ENCODE results near the gene ATAD3B. TPM values are rescaled to one million over a fixed set of nuclear protein-coding genes. Genes with fewer than 3 reads are reported as not detected.

Gene ATAD3B
- total RNA-seq, 4 donors from 2014 or later: 13.0 to 40.3 (median 17.1) TPM

DNA sequence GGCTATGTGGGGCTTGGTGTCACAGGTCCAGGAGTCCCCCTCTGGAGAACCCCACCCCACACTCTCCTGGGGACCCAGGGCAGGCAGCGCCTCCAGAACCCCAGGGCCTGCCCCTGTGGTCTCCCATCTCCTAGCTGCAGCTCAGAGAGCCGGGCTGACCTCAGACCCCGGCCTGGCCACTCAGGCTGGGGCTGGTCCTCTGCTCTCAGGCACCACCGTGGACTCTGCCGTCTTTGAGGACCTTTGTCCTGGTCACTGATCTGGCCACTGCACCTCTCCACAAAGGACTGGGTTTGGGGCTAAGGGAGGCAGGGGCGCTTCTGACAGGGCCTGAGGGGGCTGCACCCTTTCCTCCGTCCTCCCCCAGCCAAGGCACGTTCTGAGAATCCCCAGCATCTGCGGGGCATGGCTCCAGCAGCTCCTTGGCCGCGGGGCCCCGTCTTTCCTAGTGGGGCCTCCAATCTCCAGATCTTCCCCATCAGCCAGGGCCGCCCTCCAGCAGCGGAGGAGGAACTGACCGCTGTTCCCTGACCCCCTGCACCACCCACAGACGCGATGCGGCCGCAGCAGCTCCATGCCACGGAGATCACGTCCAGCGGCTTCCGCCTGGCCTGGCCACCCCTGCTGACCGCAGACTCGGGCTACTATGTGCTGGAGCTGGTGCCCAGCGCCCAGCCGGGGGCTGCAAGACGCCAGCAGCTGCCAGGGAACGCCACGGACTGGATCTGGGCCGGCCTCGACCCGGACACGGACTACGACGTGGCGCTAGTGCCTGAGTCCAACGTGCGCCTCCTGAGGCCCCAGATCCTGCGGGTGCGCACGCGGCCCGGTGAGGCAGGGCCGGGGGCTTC is 32.8 kb upstream of the ATAD3B start:
- intact Hi-C loops (cut with DNase I; ENCODE audit: low total_unique reads): no loop called here
- no peak for DNase-seq (ENCODE audit: low spot score in 2 of 2)
- 93 to 96% methylated on average over 34 to 45 of the region's 45 CpGs for WGBS, 2 donors
- H3K4me3 ChIP-seq (ENCODE audit: low read depth, poor library complexity, severe bottlenecking): no peak overlapping the region
- TF ChIP-seq, protein P1, sequence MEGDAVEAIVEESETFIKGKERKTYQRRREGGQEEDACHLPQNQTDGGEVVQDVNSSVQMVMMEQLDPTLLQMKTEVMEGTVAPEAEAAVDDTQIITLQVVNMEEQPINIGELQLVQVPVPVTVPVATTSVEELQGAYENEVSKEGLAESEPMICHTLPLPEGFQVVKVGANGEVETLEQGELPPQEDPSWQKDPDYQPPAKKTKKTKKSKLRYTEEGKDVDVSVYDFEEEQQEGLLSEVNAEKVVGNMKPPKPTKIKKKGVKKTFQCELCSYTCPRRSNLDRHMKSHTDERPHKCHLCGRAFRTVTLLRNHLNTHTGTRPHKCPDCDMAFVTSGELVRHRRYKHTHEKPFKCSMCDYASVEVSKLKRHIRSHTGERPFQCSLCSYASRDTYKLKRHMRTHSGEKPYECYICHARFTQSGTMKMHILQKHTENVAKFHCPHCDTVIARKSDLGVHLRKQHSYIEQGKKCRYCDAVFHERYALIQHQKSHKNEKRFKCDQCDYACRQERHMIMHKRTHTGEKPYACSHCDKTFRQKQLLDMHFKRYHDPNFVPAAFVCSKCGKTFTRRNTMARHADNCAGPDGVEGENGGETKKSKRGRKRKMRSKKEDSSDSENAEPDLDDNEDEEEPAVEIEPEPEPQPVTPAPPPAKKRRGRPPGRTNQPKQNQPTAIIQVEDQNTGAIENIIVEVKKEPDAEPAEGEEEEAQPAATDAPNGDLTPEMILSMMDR (IDR thresholded peaks at IDR 0.05): no peak
- TF ChIP-seq POLR2A (IDR thresholded peaks at IDR 0.05): no peak

DNA sequence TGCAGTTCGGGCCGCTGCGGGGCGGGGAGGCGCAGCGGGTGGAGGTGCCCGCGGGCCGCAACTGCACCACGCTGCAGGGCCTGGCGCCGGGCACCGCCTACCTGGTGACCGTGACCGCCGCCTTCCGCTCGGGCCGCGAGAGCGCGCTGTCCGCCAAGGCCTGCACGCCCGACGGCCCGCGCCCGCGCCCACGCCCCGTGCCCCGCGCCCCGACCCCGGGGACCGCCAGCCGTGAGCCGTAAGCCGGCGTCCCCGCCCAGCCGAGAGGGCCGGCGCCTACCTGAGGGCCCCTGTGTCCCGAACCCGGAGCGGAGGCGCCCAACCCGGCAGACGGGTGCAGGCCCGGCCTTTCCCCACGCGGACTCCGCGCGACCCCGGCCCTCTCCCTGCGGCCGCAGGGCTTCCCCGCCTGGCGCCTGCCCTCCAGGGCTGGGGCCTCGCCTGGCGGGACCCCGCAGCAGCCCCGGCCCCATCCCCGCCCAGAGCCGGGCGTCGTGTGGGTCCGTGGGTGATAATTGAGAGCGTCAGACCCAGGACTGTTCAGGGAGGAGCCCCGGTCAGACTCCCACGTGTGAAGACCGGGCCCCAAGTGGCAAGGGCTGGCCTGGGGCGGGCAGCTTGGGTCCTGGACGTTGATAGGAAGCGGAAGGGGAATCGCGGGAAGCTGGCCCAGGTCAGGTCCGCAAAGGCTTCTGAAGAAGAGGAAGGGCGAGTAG is 31.9 kb upstream of the ATAD3B start:
- no peak for TF ChIP-seq POLR2A (IDR thresholded peaks at IDR 0.05)
- TF ChIP-seq, protein P1 (IDR thresholded peaks at IDR 0.05): no peak
- 88 to 90% methylated on average over 53 to 78 of the region's 82 CpGs for WGBS, 2 donors

DNA sequence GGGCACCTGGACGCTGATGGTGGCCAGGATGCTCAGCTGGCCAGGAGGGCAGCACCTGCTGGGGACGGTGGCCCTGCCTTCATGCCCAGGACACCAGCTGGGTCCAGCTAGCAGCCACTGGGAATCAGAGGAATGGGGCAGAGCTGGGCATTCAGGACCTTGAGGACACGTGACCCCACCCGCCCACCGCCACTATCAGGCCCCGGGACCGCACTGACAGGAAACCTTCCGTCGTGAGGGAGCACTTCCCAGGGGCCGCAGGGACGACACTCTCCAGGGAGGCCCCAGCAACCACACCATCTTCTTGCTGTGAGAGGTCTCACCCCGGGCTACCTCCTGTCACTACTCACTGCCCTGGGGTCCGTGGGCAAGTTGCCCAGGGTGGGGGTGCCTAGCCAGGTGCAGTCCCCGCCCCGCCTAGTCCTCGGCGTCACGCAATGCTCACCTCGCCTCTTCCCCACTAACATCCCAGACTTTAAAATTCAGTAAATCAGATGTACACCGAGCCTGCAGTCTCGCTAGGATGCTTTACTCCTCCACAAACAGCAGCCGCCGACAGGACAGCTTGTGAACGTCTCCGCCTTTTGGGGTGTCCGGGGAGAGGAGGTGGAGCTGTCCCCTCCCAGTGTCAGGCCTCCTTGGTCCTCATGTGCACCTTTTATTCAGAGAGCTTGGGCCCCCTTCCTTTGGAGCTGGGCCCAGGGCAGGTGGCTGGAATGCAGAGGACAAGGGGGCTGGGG is 31.1 kb upstream of the ATAD3B start:
- 67 to 73% methylated on average over 19 to 20 of the region's 26 CpGs for WGBS, 2 donors
- intact Hi-C loops (cut with DNase I; ENCODE audit: low total_unique reads): no loop called here
- no peak for DNase-seq (ENCODE audit: low spot score in 2 of 2)
- H3K4me3 ChIP-seq (ENCODE audit: low read depth, poor library complexity, severe bottlenecking): no peak overlapping the region
- TF ChIP-seq, protein P1 (IDR thresholded peaks at IDR 0.05): no peak
- TF ChIP-seq POLR2A (IDR thresholded peaks at IDR 0.05): no peak

More for the DNA sequence above, 31.9 kb upstream of the ATAD3B start:
- DNase-seq (ENCODE audit: low spot score in 2 of 2): no peak
- no peak overlapping the region for H3K4me3 ChIP-seq (ENCODE audit: low read depth, poor library complexity, severe bottlenecking)
- intact Hi-C loops (cut with DNase I; ENCODE audit: low total_unique reads): no loop called here

DNA sequence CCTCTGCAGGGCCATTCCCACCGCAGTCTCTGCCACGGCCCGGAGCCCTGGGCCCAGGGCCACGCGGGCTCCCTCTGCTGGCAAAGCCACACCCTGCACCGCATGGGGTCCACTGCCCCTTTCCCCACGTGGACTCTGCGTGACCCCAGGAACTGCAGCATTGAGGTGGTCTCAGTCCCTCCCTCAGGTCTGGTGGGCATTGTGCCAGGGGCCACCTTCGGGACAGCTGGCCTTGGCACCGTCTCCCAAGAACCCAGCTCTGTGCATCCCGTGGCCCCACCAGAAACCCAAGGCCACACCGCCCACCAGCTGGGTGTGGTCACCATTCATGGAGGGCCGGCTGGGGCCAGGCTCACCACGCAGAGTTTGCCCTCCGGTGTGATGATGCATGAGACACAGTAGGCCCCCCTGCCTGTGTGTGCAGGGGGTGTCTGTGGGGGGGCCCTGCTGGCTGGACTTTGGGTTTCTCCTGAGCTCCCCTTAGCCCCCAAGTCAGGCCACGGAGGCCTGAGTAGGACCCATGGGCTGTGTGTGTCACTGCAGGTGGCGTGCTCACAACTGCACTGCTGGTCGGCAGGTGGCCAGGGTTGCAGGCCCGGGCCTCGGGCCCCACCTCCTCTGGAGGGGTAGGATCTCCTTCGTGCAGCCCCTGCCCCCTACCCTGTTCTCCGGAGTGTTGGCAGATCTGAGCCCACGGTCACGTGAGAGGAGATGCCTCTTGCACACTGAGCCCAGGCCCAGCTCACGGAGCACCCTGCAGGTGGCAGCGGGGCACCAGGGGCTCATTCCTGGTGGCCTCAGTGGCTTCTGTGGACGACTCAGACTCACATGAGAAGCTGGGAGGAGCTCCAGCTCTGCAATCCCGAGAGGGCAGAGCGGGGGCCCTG is 30.3 kb upstream of the ATAD3B start:
- TF ChIP-seq, protein P1 (IDR thresholded peaks at IDR 0.05): no peak
- no peak for TF ChIP-seq POLR2A (IDR thresholded peaks at IDR 0.05)
- no peak for DNase-seq (ENCODE audit: low spot score in 2 of 2)
- WGBS, 2 donors: 24 to 33% methylated on average over 7 to 20 of the region's 29 CpGs
- H3K4me3 ChIP-seq (ENCODE audit: low read depth, poor library complexity, severe bottlenecking): no peak overlapping the region
- intact Hi-C loops (cut with DNase I; ENCODE audit: low total_unique reads): no loop called here
